ENCODE results near the gene HSPB9.
A peak's percentile ranks its signal among the peaks of the same experiment; 100 is the strongest.
"Not testable (repeated sequence)": the region's sequence is repeated elsewhere in the genome, so short reads cannot be mapped to it uniquely, and the experiment has no call there.

HSPB9 gene

DNA sequence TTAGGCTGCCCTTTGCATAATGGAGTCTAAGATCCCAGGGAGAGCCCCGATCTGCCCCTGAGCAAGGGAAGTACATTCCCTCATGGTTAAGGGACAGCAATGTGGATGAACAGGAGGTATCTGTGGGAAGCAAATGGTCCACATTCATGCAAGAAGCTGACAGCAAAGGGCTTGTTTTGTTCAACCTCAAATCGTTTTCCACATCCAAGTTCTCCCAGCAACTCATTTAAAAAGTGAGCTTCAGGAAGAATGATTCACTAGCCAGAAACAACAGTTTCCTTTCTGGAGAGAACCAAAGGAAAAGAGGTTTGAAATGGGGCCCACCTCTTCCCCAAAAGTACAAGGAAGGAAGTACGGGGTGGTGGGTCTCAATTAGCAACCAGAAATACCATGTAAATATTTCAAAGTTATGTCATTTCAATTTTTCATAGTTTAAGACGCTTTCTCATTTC is 9.4 kb downstream of the HSPB9 start:
- Histone ChIP-seq H3K36me3 (ENCODE audit: control insufficient read depth in 1 of 2, insufficient read depth in 2 of 2, low read length in 2 of 2) (peaks cover 30 to 37% of the 10 kb centered on the region in 2 donors), H3K9me3 (ENCODE audit: control insufficient read depth in 1 of 2, low read length in 2 of 2) (no peaks in the 10 kb centered on the region), H3K4me3 (ENCODE audit: low read depth in 1 of 2, low read length in 2 of 2) (no peak overlapping the region), H3K27me3 (ENCODE audit: control insufficient read depth in 1 of 2, insufficient read depth in 2 of 2, low read length in 2 of 2) (no peaks in the 10 kb centered on the region), H3K27ac (ENCODE audit: low read depth, low read length) (peak overlapping the region; percentile 2), H3K9ac (ENCODE audit: low read depth in 1 of 2, low read length in 2 of 2) (no peak overlapping the region), H3K4me1 (ENCODE audit: control insufficient read depth in 1 of 2, insufficient read depth in 2 of 2, low read length in 2 of 2) (peaks cover 57 to 64% of the 10 kb centered on the region in 2 donors)

- H3K36me3 ChIP-seq (ENCODE audit: control insufficient read depth in 1 of 2, insufficient read depth in 2 of 2, low read length in 2 of 2) = peaks cover 28% of the 10 kb centered on the region in 2 donors
- peak overlapping the region; percentile 5 to 22 for H3K4me3 ChIP-seq (ENCODE audit: low read depth in 1 of 2, low read length in 2 of 2)
- H3K27ac ChIP-seq (ENCODE audit: low read depth, low read length) = peak overlapping the region; percentile 16
- H3K4me1 ChIP-seq (ENCODE audit: control insufficient read depth in 1 of 2, insufficient read depth in 2 of 2, low read length in 2 of 2) = peaks cover 60 to 65% of the 10 kb centered on the region in 2 donors
- no peaks in the 10 kb centered on the region for H3K27me3 ChIP-seq (ENCODE audit: control insufficient read depth in 1 of 2, insufficient read depth in 2 of 2, low read length in 2 of 2)
- H3K9me3 ChIP-seq (ENCODE audit: control insufficient read depth in 1 of 2, low read length in 2 of 2) = no peaks in the 10 kb centered on the region
- H3K9ac ChIP-seq (ENCODE audit: low read depth in 1 of 2, low read length in 2 of 2) = no peak overlapping the region
These were observed 10.3 kb downstream of the HSPB9 start for GRCh38 chr17:42132941-42133340.

DNA sequence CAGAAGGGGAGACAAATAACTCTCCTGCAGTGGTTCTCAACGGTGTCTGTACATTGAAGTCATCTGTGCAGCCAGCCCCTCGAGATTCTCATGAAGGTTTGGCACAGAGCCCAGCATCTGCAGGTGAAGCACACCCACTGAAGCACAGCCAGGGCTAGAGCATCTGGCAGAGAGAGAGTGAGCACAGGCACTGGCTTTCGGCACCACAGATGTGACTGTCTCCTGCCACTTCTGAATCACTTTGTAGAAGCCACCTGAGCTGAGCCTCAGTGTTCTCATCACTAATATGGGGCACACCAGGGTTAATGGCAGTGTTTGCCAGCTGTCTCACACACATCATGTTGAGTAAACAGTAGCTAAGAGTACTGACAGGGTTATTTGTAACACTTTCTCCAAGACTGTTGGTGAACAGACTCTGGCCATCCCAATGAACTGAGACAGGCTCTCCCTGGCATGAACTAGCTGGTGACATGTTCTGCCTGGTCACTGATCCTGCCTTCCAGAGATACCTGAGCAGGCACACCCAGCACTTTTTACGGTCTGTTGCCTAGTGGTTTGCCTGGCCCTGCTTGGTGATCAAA is 10.9 kb downstream of the HSPB9 start:
- no peak overlapping the region for H3K9ac ChIP-seq (ENCODE audit: low read depth in 1 of 2, low read length in 2 of 2)
- peaks cover 22% of the 10 kb centered on the region in 2 donors for H3K36me3 ChIP-seq (ENCODE audit: control insufficient read depth in 1 of 2, insufficient read depth in 2 of 2, low read length in 2 of 2)
- H3K27me3 ChIP-seq (ENCODE audit: control insufficient read depth in 1 of 2, insufficient read depth in 2 of 2, low read length in 2 of 2) = no peaks in the 10 kb centered on the region
- peak overlapping the region; percentile 16 for H3K27ac ChIP-seq (ENCODE audit: low read depth, low read length)
- peaks cover 66 to 70% of the 10 kb centered on the region in 2 donors for H3K4me1 ChIP-seq (ENCODE audit: control insufficient read depth in 1 of 2, insufficient read depth in 2 of 2, low read length in 2 of 2)
- no peaks in the 10 kb centered on the region for H3K9me3 ChIP-seq (ENCODE audit: control insufficient read depth in 1 of 2, low read length in 2 of 2)
- H3K4me3 ChIP-seq (ENCODE audit: low read depth in 1 of 2, low read length in 2 of 2) = peak overlapping the region in 1 of 2 donors; percentile 5

DNA sequence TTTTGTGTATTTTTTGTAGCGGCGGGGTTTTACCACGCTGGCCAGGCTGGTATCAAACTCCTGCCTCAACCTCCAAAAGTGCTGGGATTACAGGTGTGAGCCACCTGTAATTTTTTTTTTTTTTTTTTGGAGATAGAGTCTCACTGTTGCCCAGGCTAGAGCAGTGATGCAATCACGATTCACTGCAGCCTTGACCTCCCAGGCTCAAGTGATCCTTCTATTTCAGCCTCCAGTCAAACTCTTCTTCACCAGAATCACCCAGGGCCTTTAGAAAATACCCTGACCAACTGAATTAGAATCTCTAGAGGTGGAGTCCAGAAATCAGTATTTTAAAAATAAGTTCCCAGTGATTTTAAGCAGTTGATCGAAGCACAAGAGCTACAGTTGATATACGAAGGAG is 12.5 kb downstream of the HSPB9 start:
- H3K4me3 ChIP-seq (ENCODE audit: low read depth in 1 of 2, low read length in 2 of 2) = peak overlapping the region; percentile 2 to 20
- peaks cover 66% of the 10 kb centered on the region in 2 donors for H3K4me1 ChIP-seq (ENCODE audit: control insufficient read depth in 1 of 2, insufficient read depth in 2 of 2, low read length in 2 of 2)
- peak overlapping the region; percentile 24 to 53 for H3K9ac ChIP-seq (ENCODE audit: low read depth in 1 of 2, low read length in 2 of 2)
- no peaks in the 10 kb centered on the region for H3K9me3 ChIP-seq (ENCODE audit: control insufficient read depth in 1 of 2, low read length in 2 of 2)
- H3K27me3 ChIP-seq (ENCODE audit: control insufficient read depth in 1 of 2, insufficient read depth in 2 of 2, low read length in 2 of 2) = no peaks in the 10 kb centered on the region
- peaks cover 6% of the 10 kb centered on the region in 2 donors for H3K36me3 ChIP-seq (ENCODE audit: control insufficient read depth in 1 of 2, insufficient read depth in 2 of 2, low read length in 2 of 2)
- H3K27ac ChIP-seq (ENCODE audit: low read depth, low read length) = peak overlapping the region; percentile 76

DNA sequence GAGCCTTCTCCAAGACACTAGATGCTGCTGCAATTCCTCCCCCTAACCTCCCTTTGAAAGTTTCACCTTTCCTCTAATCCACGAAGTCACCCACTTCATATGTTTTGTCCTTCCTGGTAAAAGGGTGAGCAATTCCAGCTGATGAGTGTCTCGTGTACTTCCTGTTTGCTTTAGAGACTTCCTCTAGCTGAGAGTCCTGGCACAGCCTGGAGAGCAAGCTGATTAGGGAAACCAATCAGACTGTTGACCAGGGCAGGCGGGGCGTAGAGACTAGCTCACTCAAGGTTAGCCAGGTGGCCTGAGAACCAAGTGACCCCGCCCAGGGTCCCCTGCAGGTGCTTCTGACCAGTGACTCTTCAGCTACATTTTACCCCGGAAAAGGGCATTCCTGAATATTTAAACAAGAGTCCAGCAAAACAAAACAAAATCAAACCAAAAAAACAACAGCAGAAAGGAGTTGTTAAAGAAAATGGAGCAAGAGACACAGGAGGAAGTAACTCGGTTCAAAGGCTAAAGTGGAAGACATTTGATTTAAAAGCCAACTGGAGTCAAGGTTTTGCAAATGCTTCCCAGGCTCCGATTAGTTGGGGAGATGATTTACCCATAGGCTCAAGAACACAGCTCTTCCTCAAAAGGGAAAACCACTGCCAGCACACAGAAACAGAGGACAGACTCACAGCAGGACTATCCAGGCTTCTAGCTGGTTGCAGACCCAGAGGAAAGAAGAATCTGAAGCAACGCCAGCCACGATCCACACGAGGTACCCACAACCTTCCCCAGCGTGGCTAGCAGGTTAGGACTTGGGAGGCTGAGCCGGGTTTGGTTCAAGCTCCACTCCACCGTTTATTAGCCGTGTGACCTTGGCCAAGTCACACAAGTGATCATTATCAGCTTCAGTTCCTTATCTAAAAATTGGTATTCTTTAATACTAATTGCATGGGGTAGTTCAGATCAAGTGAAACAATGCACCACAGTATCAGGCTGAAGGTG is 13.4 kb downstream of the HSPB9 start:
- peak overlapping the region; percentile 76 for H3K27ac ChIP-seq (ENCODE audit: low read depth, low read length)
- no peaks in the 10 kb centered on the region for H3K27me3 ChIP-seq (ENCODE audit: control insufficient read depth in 1 of 2, insufficient read depth in 2 of 2, low read length in 2 of 2)
- H3K9me3 ChIP-seq (ENCODE audit: control insufficient read depth in 1 of 2, low read length in 2 of 2) = no peaks in the 10 kb centered on the region
- peaks cover 0 to 10% of the 10 kb centered on the region in 2 donors for H3K36me3 ChIP-seq (ENCODE audit: control insufficient read depth in 1 of 2, insufficient read depth in 2 of 2, low read length in 2 of 2)
- H3K4me3 ChIP-seq (ENCODE audit: low read depth in 1 of 2, low read length in 2 of 2) = peak overlapping the region; percentile 61 to 76
- peak overlapping the region; percentile 51 to 53 for H3K9ac ChIP-seq (ENCODE audit: low read depth in 1 of 2, low read length in 2 of 2)
- H3K4me1 ChIP-seq (ENCODE audit: control insufficient read depth in 1 of 2, insufficient read depth in 2 of 2, low read length in 2 of 2) = peaks cover 63 to 66% of the 10 kb centered on the region in 2 donors

- Histone ChIP-seq H3K9ac (ENCODE audit: low read depth in 1 of 2, low read length in 2 of 2) (peak overlapping the region; percentile 51 to 53), H3K9me3 (ENCODE audit: control insufficient read depth in 1 of 2, low read length in 2 of 2) (no peaks in the 10 kb centered on the region), H3K4me1 (ENCODE audit: control insufficient read depth in 1 of 2, insufficient read depth in 2 of 2, low read length in 2 of 2) (peaks cover 64 to 65% of the 10 kb centered on the region in 2 donors), H3K4me3 (ENCODE audit: low read depth in 1 of 2, low read length in 2 of 2) (peak overlapping the region; percentile 61 to 76), H3K27me3 (ENCODE audit: control insufficient read depth in 1 of 2, insufficient read depth in 2 of 2, low read length in 2 of 2) (no peaks in the 10 kb centered on the region), H3K27ac (ENCODE audit: low read depth, low read length) (peak overlapping the region; percentile 71), H3K36me3 (ENCODE audit: control insufficient read depth in 1 of 2, insufficient read depth in 2 of 2, low read length in 2 of 2) (peaks cover 0 to 14% of the 10 kb centered on the region in 2 donors)
These were observed 14.0 kb downstream of the HSPB9 start for GRCh38 chr17:42136654-42137051.

DNA sequence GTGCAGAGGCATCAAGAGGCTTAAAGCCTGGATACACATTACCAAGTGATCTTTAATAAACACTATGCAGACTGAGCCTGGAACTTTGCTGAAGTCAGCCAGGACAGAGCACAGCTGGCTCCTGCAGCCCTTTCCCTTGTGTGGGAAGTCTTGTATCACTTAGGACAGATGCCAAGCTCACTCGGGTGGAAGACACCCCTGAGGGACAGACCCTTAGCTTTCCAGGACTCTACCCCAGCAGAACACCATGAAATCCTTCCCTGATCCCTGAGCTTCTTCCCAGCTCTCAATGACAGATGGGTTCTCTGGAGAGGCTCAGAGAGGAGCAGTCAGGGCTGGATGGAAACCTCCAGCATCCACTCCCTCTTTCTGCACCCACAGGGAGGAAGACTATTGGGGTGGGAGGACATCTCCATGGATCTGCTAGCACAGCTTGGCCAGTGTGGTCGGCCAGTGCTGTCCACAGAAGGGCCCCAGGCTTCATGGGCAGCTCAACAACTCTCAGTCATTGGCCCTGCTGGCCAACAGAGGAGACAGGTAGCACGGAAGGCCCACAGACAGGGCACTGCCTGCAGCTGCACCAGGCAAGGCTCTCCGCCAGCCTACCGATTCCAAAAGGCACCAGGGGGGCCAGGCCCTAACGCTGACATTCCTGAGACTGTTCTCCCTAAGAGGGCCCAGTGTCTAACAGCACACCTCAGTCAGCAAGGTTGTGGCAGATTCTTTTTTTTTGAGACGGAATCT is 16.3 kb downstream of the HSPB9 start:
- peaks cover 0 to 25% of the 10 kb centered on the region in 2 donors for H3K36me3 ChIP-seq (ENCODE audit: control insufficient read depth in 1 of 2, insufficient read depth in 2 of 2, low read length in 2 of 2)
- no peak overlapping the region for H3K27ac ChIP-seq (ENCODE audit: low read depth, low read length)
- no peaks in the 10 kb centered on the region for H3K9me3 ChIP-seq (ENCODE audit: control insufficient read depth in 1 of 2, low read length in 2 of 2)
- H3K9ac ChIP-seq (ENCODE audit: low read depth in 1 of 2, low read length in 2 of 2) = peak overlapping the region in 1 of 2 donors; percentile 2
- no peak overlapping the region for H3K4me3 ChIP-seq (ENCODE audit: low read depth in 1 of 2, low read length in 2 of 2)
- peaks cover 42 to 43% of the 10 kb centered on the region in 2 donors for H3K4me1 ChIP-seq (ENCODE audit: control insufficient read depth in 1 of 2, insufficient read depth in 2 of 2, low read length in 2 of 2)
- no peaks in the 10 kb centered on the region for H3K27me3 ChIP-seq (ENCODE audit: control insufficient read depth in 1 of 2, insufficient read depth in 2 of 2, low read length in 2 of 2)

GRCh38 chr17:42140690-42141089 is 18.1 kb downstream of the HSPB9 start:
- Histone ChIP-seq H3K36me3 (ENCODE audit: control insufficient read depth in 1 of 2, insufficient read depth in 2 of 2, low read length in 2 of 2) (peaks cover 0 to 32% of the 10 kb centered on the region in 2 donors), H3K4me1 (ENCODE audit: control insufficient read depth in 1 of 2, insufficient read depth in 2 of 2, low read length in 2 of 2) (peaks cover 26% of the 10 kb centered on the region in 2 donors)
- not testable (repeated sequence) for H3K27ac ChIP-seq (ENCODE audit: low read depth, low read length); H3K27me3 ChIP-seq (ENCODE audit: control insufficient read depth in 1 of 2, insufficient read depth in 2 of 2, low read length in 2 of 2); H3K9ac ChIP-seq (ENCODE audit: low read depth in 1 of 2, low read length in 2 of 2); H3K4me3 ChIP-seq (ENCODE audit: low read depth in 1 of 2, low read length in 2 of 2); H3K9me3 ChIP-seq (ENCODE audit: control insufficient read depth in 1 of 2, low read length in 2 of 2)

- Histone ChIP-seq H3K27me3 (ENCODE audit: control insufficient read depth in 1 of 2, insufficient read depth in 2 of 2, low read length in 2 of 2) (no peaks in the 10 kb centered on the region), H3K4me1 (ENCODE audit: control insufficient read depth in 1 of 2, insufficient read depth in 2 of 2, low read length in 2 of 2) (peaks cover 19 to 20% of the 10 kb centered on the region in 2 donors), H3K36me3 (ENCODE audit: control insufficient read depth in 1 of 2, insufficient read depth in 2 of 2, low read length in 2 of 2) (peaks cover 0 to 36% of the 10 kb centered on the region in 2 donors), H3K4me3 (ENCODE audit: low read depth in 1 of 2, low read length in 2 of 2) (no peak overlapping the region), H3K9me3 (ENCODE audit: control insufficient read depth in 1 of 2, low read length in 2 of 2) (no peaks in the 10 kb centered on the region), H3K27ac (ENCODE audit: low read depth, low read length) (no peak overlapping the region), H3K9ac (ENCODE audit: low read depth in 1 of 2, low read length in 2 of 2) (no peak overlapping the region)
These were observed 18.8 kb downstream of the HSPB9 start for GRCh38 chr17:42141382-42141781.
